ENCODE results near the gene DUOX2.

The DUOX2 gene
- 0 to 0.37 (median 0.09) reads per million in 4 experiments for total RNA-seq

- no peak for DNase-seq
These were observed at the start of gene DUOX2, which contains the start of gene DUOXA2 for GRCh38 chr15:45114076-45114750. DUOX2 (minus strand) TSS chr15:45114172; CDS start chr15:45113411, 761 bp downstream. DUOXA2 (plus strand) TSS chr15:45114326; CDS start chr15:45114606, 280 bp downstream.

GRCh38 chr15:45163508-45163856 lies 49.5 kb upstream of the DUOX2 start:
- DNase-seq: no peak

GRCh38 chr15:45162771-45163507 lies 49.0 kb upstream of the DUOX2 start:
- peak; percentile 24 for DNase-seq

DNA sequence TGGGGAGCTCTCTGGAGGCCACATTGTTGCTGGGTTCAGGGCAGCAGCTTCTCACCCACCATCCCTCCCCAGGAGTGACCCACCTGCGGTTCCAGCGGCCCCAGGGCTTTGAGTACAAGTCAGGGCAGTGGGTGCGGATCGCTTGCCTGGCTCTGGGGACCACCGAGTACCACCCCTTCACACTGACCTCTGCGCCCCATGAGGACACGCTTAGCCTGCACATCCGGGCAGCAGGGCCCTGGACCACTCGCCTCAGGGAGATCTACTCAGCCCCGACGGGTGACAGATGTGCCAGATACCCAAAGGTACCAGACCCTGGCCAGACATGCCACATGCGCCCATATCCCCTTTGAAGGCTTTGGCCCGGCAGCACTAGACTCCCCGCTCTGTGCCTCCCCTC lies 47.7 kb upstream of the DUOX2 start:
- DNase-seq: no peak

DNA sequence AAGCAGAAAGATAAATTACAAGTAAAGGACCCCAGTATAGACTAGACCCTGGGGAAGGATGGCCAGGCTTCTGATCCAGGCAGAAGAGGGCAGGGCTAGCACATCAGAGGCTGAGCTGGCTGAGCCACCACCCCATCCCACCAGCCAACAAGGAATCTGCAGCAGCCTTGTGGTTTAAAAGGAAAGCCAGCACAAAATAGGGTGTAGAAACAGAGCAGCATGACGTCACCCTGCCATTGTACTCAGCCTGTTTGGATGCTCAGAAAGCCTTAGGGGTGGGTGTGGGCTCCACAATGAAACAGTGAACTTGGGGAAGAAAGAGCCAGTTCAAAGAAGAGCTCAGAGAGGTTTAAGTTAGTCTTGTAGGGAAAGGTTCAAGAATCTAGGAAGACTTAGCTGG lies 44.0 kb upstream of the DUOX2 start:
- DNase-seq: no peak

GRCh38 chr15:45156744-45157455 lies 42.9 kb upstream of the DUOX2 start:
- DNase-seq: no peak

- DNase-seq: no peak
These were observed 41.8 kb upstream of the DUOX2 start for GRCh38 chr15:45155739-45156138.

DNA sequence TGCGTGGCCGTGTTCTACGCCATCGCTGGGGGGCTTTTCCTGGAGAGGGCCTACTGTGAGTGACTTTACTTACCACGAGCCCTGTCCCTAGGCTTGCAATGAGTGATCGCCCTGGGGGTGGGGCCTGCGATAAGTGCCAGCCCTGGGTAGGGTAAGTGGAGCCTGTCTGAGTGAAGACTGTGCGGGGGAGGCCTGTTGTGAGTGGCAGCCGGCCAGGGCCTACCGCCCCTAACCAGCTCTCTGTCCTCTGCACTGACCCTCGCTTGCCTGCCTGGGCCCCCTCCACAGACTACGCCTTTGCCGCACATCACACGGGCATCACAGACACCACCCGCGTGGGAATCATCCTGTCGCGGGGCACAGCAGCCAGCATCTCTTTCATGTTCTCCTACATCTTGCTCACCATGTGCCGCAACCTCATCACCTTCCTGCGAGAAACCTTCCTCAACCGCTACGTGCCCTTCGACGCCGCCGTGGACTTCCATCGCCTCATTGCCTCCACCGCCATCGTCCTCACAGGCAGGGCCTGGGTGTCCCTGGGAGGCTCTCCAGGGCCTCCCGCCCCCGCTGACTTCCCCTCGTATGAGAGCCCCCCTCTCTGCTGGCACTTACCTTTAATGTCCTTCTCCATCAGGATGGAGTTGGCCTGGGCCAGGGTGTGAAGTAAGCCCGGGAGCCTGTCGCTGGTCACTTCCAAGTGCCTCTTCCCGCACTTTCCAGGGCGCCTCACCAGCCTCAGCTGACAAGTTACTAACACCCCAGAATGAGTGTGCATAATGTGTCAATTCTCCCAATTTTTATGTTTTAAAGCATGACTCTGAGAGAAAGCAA lies 38.2 kb upstream of the DUOX2 start:
- DNase-seq: no peak

DNA sequence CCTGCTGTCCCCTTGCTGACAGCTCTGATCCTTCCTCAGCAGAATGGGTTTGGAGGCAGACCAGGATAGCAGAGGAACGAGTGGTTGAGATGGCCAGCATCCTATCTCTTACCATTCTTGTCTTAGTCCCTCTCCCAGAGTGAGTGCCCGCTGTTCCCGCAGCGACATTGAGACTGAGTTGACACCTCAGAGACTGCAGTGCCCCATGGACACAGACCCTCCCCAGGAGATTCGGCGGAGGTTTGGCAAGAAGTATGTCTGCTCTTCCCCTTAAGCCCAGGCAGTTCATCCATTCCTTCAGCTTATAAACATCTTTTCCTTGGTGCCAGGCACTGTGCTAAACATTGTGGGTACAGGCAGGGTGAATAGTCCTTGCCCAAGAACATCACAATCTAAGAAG lies 37.0 kb upstream of the DUOX2 start:
- DNase-seq: no peak

DNA sequence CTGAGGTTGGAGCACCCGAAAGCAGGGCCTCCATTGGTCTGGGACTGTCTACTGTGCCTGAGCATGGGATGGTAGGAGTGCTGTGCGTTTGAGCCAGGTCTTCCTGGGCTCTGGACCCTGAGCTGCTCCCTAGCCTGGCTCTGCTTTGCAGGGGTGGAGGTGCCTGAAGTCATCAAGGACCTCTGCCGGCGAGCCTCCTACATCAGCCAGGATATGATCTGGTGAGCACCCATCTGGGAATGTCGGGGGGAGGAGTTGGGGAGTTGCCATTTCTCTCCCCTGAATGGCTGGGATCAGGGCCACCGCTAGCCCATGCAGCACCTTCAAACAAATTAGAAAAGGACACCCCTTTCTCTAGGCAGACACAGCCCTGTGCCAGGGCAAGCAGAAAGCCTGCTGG lies 36.5 kb upstream of the DUOX2 start:
- DNase-seq: no peak

DNA sequence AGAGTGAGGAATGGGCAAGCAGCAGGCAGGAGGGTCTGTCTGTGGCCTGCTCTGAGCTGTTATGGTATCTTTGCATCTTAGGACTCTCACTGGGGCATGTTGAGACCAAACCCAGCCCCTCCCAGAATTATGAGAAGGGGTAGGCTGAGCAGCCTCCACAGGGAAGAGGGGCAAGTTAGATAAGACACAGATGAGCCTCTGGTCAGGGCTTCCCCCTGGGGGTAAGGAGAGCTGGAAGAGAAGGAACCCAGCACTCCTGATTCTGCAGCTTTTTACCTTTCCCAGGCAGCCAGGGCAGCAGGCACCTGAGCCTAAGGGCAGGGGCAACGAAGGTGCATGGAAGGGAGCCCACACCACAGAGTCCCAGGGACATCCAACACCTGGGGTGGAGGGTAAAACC lies 35.1 kb upstream of the DUOX2 start:
- DNase-seq: no peak

- no peak for DNase-seq
These were observed 34.4 kb upstream of the DUOX2 start for GRCh38 chr15:45148076-45149059.

- DNase-seq: no peak
These were observed 33.6 kb upstream of the DUOX2 start for GRCh38 chr15:45147606-45148005.

- DNase-seq: no peak
These were observed 32.4 kb upstream of the DUOX2 start for GRCh38 chr15:45146405-45146804.

DNA sequence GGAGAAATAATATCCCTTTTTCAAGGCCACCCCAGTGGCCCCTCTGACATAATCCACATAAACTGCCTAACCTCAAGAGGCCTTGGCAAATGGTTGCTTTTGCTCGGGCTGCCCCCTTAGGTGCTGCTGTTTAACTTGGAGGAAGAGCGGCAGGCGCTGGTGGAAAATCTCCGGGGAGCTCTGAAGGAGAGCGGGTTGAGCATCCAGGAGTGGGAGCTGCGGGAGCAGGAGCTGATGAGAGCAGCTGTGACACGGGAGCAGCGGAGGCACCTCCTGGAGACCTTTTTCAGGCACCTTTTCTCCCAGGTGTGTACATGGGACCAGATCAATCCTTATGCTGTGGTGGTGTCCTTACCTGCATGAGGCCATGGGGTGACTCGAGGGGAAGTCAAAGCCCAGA lies 30.8 kb upstream of the DUOX2 start:
- DNase-seq: no peak

- no peak for DNase-seq
These were observed 30.0 kb upstream of the DUOX2 start for GRCh38 chr15:45143946-45144345.

GRCh38 chr15:45143056-45143455 lies 29.1 kb upstream of the DUOX2 start:
- no peak for DNase-seq

DNA sequence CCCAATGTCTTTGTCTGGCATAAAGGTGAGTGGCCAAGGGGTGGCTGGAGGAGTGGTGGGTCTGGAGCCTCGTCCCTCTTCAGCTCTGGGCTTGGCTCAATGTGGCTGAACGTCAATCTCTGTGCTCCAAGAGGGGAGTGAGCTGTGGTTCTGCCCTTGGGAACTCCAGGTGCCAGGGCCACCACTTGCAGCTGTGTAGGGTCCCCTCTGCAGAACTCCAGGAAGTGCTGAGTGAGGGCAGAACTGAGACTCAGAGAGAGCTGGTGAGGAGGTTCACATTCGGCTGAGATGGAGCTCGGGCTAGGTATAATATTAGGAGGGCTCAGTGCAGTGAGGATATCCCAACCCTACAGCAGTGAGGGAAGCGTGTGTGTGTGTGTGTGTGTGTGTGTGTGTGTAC lies 27.4 kb upstream of the DUOX2 start:
- DNase-seq: no peak

DNA sequence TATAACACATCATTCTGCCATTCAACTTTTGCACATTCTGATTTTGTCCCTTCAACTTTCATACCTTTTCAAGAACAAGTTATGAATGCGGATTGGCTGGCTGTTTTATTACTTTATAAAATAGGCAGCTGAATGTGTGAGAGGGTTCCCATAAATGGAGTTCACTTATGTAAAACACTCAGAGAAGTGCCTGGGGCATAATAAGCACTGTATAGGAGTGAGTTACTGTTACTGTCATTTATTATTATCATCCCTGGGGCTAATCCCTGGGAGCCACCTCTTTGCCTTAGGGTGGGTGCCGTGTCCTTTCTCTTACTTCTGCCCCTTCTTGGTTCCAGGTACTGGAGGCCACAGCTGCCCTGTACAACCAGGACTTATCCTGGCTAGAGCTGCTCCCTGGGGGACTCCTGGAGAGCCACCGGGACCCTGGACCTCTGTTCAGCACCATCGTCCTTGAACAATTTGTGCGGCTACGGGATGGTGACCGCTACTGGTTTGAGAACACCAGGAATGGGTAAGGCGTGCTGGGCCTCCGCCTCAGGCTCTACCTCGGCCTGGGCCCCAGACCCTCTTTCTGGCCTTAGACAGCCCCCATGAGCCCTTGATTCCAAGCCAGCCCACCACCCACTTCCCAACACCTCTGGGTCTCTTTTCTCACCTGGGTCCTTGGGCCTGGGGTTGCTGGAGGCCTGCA lies 26.7 kb upstream of the DUOX2 start:
- DNase-seq: no peak

DNA sequence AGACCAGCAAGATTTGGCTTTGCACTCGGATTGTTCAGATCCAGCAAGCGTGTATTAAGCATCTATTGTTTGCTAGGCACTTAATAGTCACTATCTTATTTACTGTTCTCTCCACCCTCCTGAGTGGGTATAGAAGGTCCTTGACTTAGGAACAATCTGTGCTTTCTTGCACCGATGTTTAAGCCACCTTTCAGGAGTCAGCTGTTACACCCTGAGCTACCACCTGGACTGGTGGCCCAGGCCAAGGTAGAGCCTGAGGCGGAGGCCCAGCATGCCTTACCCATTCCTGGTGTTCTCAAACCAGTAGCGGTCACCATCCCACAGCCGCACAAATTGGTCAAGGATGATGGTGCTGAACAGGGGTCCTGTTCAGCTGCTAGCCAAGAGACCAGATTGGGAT lies 25.8 kb upstream of the DUOX2 start:
- no peak for DNase-seq

Data from effector CD8-positive, alpha-beta T cell (primary cell).